GM13976 (cell line): Measurements from ENCODE around the gene STAT5A.

Source experiments
- DNase-seq: peaks from one replicate; pipeline ENCODE4 v3.0.0; 2012; ENCODE audit warnings: low spot score
- CTCF ChIP-seq: IDR thresholded peaks from 2 replicates; pipeline ENCODE4 v1.5.1; 2012; ENCODE audit warnings: borderline replicate concordance, mild to moderate bottlenecking; ENCODE audit not compliant: insufficient read depth; ENCODE audit errors: extremely low read depth, missing control alignments, control extremely low read depth
- in situ Hi-C: fragments of 300-500 bp; cut with MboI; formaldehyde crosslinking; loops from one replicate; pipeline ENCODE4 v1.12.0; 2022; ENCODE audit warnings: low sequenced_read_pairs, mixed read lengths, inconsistent platforms; ENCODE audit not compliant: unreplicated experiment

Gene STAT5A

GRCh38 chr17:42309986-42310786 lies 21.9 kb downstream of the STAT5A start:
- in situ Hi-C loops, result no loop called here
- DNase-seq, result no peak
- no peak for TF ChIP-seq CTCF

- no peak for TF ChIP-seq CTCF
- in situ Hi-C loops, result no loop called here
- no peak for DNase-seq
Measured at GRCh38 chr17:42310787-42311215, 22.5 kb downstream of the STAT5A start.

GRCh38 chr17:42311240-42312034 lies 23.1 kb downstream of the STAT5A start:
- no peak for DNase-seq
- no peak for TF ChIP-seq CTCF
- in situ Hi-C loops, result no loop called here

GRCh38 chr17:42312035-42312284 lies 23.7 kb downstream of the STAT5A start:
- TF ChIP-seq CTCF, result no peak
- DNase-seq, result no peak
- in situ Hi-C loops, result no loop called here

GRCh38 chr17:42312285-42313130 lies 24.2 kb downstream of the STAT5A start:
- peak; percentile 77 for TF ChIP-seq CTCF
- in situ Hi-C loops, result no loop called here
- peak; percentile 86 for DNase-seq

- in situ Hi-C loops, result no loop called here
- DNase-seq, result no peak
- TF ChIP-seq CTCF, result no peak
Measured at GRCh38 chr17:42313389-42313772, 25.1 kb downstream of the STAT5A start.
